Stimulated activated naive CD8-positive, alpha-beta T cell treated with anti-CD3 and anti-CD28 coated beads, Interleukin-15, amount 100 ng/mL, for 72 hours (primary cell): ENCODE measurements around the gene CASP6.
"Not testable (repeated sequence)": the region's sequence is repeated elsewhere in the genome, so short reads cannot be mapped to it uniquely, and the experiment has no call there.

Source experiments
- ATAC-seq: fragments of 150-1000 bp; cut with Tn5 transposase; 2 replicates; pipeline ENCODE4 v1.10.0; 2021; ENCODE audit warnings: mild to moderate bottlenecking, moderate library complexity
- DNase-seq, 2 donors: peaks; one replicate each; pipeline ENCODE4 v3.0.0; 2021 to 2022
- H3K27ac Mint-ChIP-seq, 2 donors: one replicate each; pipeline ENCODE4 v1.8.0; 2022; ENCODE audit warnings: mild to moderate bottlenecking in 2 of 2, mixed read lengths in 2 of 2, moderate library complexity in 2 of 2
- H3K27me3 Mint-ChIP-seq: one replicate; pipeline ENCODE4 v1.8.0; 2022; ENCODE audit warnings: mixed read lengths
- H3K4me1 Mint-ChIP-seq: one replicate; pipeline ENCODE4 v1.8.0; 2022; ENCODE audit warnings: mild to moderate bottlenecking, mixed read lengths
- H3K4me3 Mint-ChIP-seq, 2 donors: one replicate each; pipeline ENCODE4 v1.8.0; 2022; ENCODE audit warnings: mild to moderate bottlenecking in 2 of 2, mixed read lengths in 2 of 2, moderate library complexity in 1 of 2
- H3K9me3 Mint-ChIP-seq, 2 donors: one replicate each; pipeline ENCODE4 v1.8.0; 2022; ENCODE audit warnings: mixed read lengths in 2 of 2

CASP6 gene

GRCh38 chr4:109691411-109691920, 11.8 kb downstream of the CASP6 start:
- peak overlapping the region in 1 of 2 donors; percentile 41 for H3K4me3 Mint-ChIP-seq
- peaks cover 37% of the 10 kb centered on the region for H3K4me1 Mint-ChIP-seq
- peak overlapping the region; percentile 62 to 67 for H3K27ac Mint-ChIP-seq

GRCh38 chr4:109690690-109691410, 12.4 kb downstream of the CASP6 start:
- ATAC-seq (peak; percentile 89), DNase-seq (no peak)
- Mint-ChIP-seq H3K9me3 (no peaks in the 10 kb centered on the region), H3K27me3 (no peaks in the 10 kb centered on the region), H3K27ac (peak overlapping the region in 1 of 2 donors; percentile 23), H3K4me3 (peak overlapping the region; percentile 16 to 41), H3K4me1 (peaks cover 37% of the 10 kb centered on the region)

More at GRCh38 chr4:109691411-109691920, 11.8 kb downstream of the CASP6 start:
- ATAC-seq (peak; percentile 58), DNase-seq (no peak)
- H3K9me3 Mint-ChIP-seq, result no peaks in the 10 kb centered on the region
- H3K27me3 Mint-ChIP-seq, result no peaks in the 10 kb centered on the region

GRCh38 chr4:109684727-109685126, 18.5 kb downstream of the CASP6 start:
- Mint-ChIP-seq H3K4me1 (peaks cover 20% of the 10 kb centered on the region), H3K4me3 (no peak overlapping the region), H3K9me3 (no peaks in the 10 kb centered on the region), H3K27ac (no peak overlapping the region), H3K27me3 (no peaks in the 10 kb centered on the region)
- DNase-seq (no peak), ATAC-seq (no peak)

- no peaks in the 10 kb centered on the region for H3K27me3 Mint-ChIP-seq
- H3K27ac Mint-ChIP-seq, result peak overlapping the region; percentile 22 to 50
- no peak for DNase-seq
- no peaks in the 10 kb centered on the region for H3K9me3 Mint-ChIP-seq
- H3K4me3 Mint-ChIP-seq, result no peak overlapping the region
- no peak for ATAC-seq
- H3K4me1 Mint-ChIP-seq, result peaks cover 20% of the 10 kb centered on the region
Measured at GRCh38 chr4:109683621-109684253, 19.5 kb downstream of the CASP6 start.

GRCh38 chr4:109682875-109683274, 20.4 kb downstream of the CASP6 start:
- no peak for ATAC-seq
- no peak overlapping the region for H3K27ac Mint-ChIP-seq

GRCh38 chr4:109678925-109679324, 24.3 kb downstream of the CASP6 start:
- ATAC-seq, H3K4me3 Mint-ChIP-seq, H3K9me3 Mint-ChIP-seq, DNase-seq, H3K27me3 Mint-ChIP-seq, H3K27ac Mint-ChIP-seq: not testable (repeated sequence)
- H3K4me1 Mint-ChIP-seq, result peaks cover 20% of the 10 kb centered on the region

More at GRCh38 chr4:109682875-109683274, 20.4 kb downstream of the CASP6 start:
- Mint-ChIP-seq H3K4me3 (no peak overlapping the region), H3K27me3 (no peaks in the 10 kb centered on the region), H3K4me1 (peaks cover 20% of the 10 kb centered on the region), H3K9me3 (no peaks in the 10 kb centered on the region)
- DNase-seq, result no peak

GRCh38 chr4:109678472-109678871, 24.8 kb downstream of the CASP6 start:
- not testable (repeated sequence) for ATAC-seq, H3K9me3 Mint-ChIP-seq, H3K4me3 Mint-ChIP-seq, H3K27me3 Mint-ChIP-seq, DNase-seq, H3K27ac Mint-ChIP-seq
- peaks cover 15% of the 10 kb centered on the region for H3K4me1 Mint-ChIP-seq

- Mint-ChIP-seq H3K4me1 (peaks cover 2% of the 10 kb centered on the region), H3K27ac (no peak overlapping the region), H3K9me3 (peaks cover 3 to 4% of the 10 kb centered on the region in 2 donors), H3K4me3 (no peak overlapping the region), H3K27me3 (no peaks in the 10 kb centered on the region)
- DNase-seq, result no peak
- ATAC-seq, result no peak
Measured at GRCh38 chr4:109676886-109677285, 26.4 kb downstream of the CASP6 start.

GRCh38 chr4:109675843-109676242, 27.4 kb downstream of the CASP6 start:
- Mint-ChIP-seq H3K4me3 (no peak overlapping the region), H3K27me3 (no peaks in the 10 kb centered on the region), H3K9me3 (peaks cover 12 to 13% of the 10 kb centered on the region in 2 donors), H3K4me1 (peaks cover 11% of the 10 kb centered on the region), H3K27ac (no peak overlapping the region)
- DNase-seq, result no peak
- ATAC-seq, result no peak

- no peak overlapping the region for H3K27ac Mint-ChIP-seq
- ATAC-seq, result no peak
Measured at GRCh38 chr4:109675181-109675580, 28.1 kb downstream of the CASP6 start.

GRCh38 chr4:109673303-109673702, 29.9 kb downstream of the CASP6 start:
- H3K4me3 Mint-ChIP-seq, result no peak overlapping the region
- no peaks in the 10 kb centered on the region for H3K27me3 Mint-ChIP-seq
- DNase-seq, result no peak
- peaks cover 30% of the 10 kb centered on the region for H3K4me1 Mint-ChIP-seq
- H3K27ac Mint-ChIP-seq, result no peak overlapping the region
- peaks cover 12 to 13% of the 10 kb centered on the region in 2 donors for H3K9me3 Mint-ChIP-seq
- no peak for ATAC-seq

More at GRCh38 chr4:109675181-109675580, 28.1 kb downstream of the CASP6 start:
- peaks cover 12 to 13% of the 10 kb centered on the region in 2 donors for H3K9me3 Mint-ChIP-seq
- DNase-seq, result no peak
- no peak overlapping the region for H3K4me3 Mint-ChIP-seq
- H3K27me3 Mint-ChIP-seq, result no peaks in the 10 kb centered on the region
- H3K4me1 Mint-ChIP-seq, result peaks cover 11% of the 10 kb centered on the region

GRCh38 chr4:109672169-109672930, 30.9 kb downstream of the CASP6 start:
- no peak for ATAC-seq
- Mint-ChIP-seq H3K27me3 (no peaks in the 10 kb centered on the region), H3K4me3 (no peak overlapping the region), H3K27ac (no peak overlapping the region), H3K9me3 (peaks cover 12 to 13% of the 10 kb centered on the region in 2 donors), H3K4me1 (peaks cover 39% of the 10 kb centered on the region)
- no peak for DNase-seq

GRCh38 chr4:109671350-109671749, 31.9 kb downstream of the CASP6 start:
- Mint-ChIP-seq H3K9me3 (peaks cover 12 to 13% of the 10 kb centered on the region in 2 donors), H3K27ac (no peak overlapping the region), H3K27me3 (no peaks in the 10 kb centered on the region), H3K4me1 (peaks cover 49% of the 10 kb centered on the region), H3K4me3 (peak overlapping the region in 1 of 2 donors; percentile 5)
- ATAC-seq (no peak), DNase-seq (no peak)

- Mint-ChIP-seq H3K9me3 (peaks cover 0 to under 1% of the 10 kb centered on the region in 2 donors), H3K4me1 (peaks cover 67% of the 10 kb centered on the region), H3K27me3 (no peaks in the 10 kb centered on the region), H3K27ac (peak overlapping the region in 1 of 2 donors; percentile 6), H3K4me3 (no peak overlapping the region)
- no peak for ATAC-seq
- DNase-seq, result no peak
Measured at GRCh38 chr4:109665783-109666485, 37.3 kb downstream of the CASP6 start.

- DNase-seq (no peak), ATAC-seq (no peak)
- Mint-ChIP-seq H3K9me3 (no peaks in the 10 kb centered on the region), H3K4me1 (peaks cover 49% of the 10 kb centered on the region), H3K4me3 (no peak overlapping the region), H3K27ac (no peak overlapping the region), H3K27me3 (no peaks in the 10 kb centered on the region)
Measured at GRCh38 chr4:109662771-109663170, 40.5 kb downstream of the CASP6 start.
